BLaER1 (cell line): Measurements from ENCODE around the gene FGGY.
"Not testable (repeated sequence)": the region's sequence is repeated elsewhere in the genome, so short reads cannot be mapped to it uniquely, and the experiment has no call there.

Source experiments
- H3K27ac ChIP-seq: shearing (Covaris generic); formaldehyde crosslinking; 2 replicates; pipeline ENCODE4 v1.8.1; 2022
- H3K27me3 ChIP-seq: shearing (Covaris generic); formaldehyde crosslinking; 2 replicates; pipeline ENCODE4 v1.8.1; 2022
- H3K36me3 ChIP-seq: shearing (Covaris generic); formaldehyde crosslinking; 2 replicates; pipeline ENCODE4 v1.8.1; 2022
- H3K4me1 ChIP-seq: shearing (Covaris generic); formaldehyde crosslinking; 2 replicates; pipeline ENCODE4 v1.8.1; 2022
- H3K4me2 ChIP-seq: shearing (Covaris generic); formaldehyde crosslinking; 2 replicates; pipeline ENCODE4 v1.8.1; 2022
- H3K4me3 ChIP-seq: shearing (Covaris generic); formaldehyde crosslinking; 2 replicates; pipeline ENCODE4 v1.8.1; 2022
- H3K9ac ChIP-seq: shearing (Covaris generic); formaldehyde crosslinking; 2 replicates; pipeline ENCODE4 v1.8.1; 2022
- H3K9me3 ChIP-seq: shearing (Covaris generic); formaldehyde crosslinking; 2 replicates; pipeline ENCODE4 v1.8.1; 2022
- H4K20me1 ChIP-seq: shearing (Covaris generic); formaldehyde crosslinking; 2 replicates; pipeline ENCODE4 v1.8.1; 2022
- Cebpa-rat ChIP-seq: shearing (Covaris generic); IDR thresholded peaks from 2 replicates; pipeline ENCODE4 v1.8.1; 2022

FGGY gene

DNA sequence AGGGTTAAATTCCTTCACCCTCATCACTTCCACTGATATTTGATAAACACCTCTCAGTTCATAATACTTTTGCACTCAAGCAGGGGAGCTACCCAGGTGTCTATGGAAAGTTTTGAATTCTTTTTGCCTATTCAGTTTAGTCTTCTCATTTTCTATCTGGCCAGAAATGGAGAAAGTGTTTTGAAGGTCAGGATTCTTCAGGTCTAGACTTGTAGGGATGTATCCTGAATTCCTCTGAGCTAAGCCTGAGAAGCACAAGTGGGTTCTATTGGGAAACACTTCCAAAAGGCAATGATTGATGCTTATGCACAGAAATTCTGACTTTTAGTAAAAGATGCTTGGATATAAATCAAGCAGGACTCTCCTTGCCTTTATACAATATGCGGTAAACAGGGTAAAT is 300.1 kb downstream of the FGGY start:
- no peaks in the 10 kb centered on the region for H3K4me1 ChIP-seq
- no peaks in the 10 kb centered on the region for H4K20me1 ChIP-seq
- no peak overlapping the region for H3K27ac ChIP-seq
- H3K27me3 ChIP-seq, result no peaks in the 10 kb centered on the region
- H3K4me3 ChIP-seq, result no peak overlapping the region
- no peak overlapping the region for H3K4me2 ChIP-seq
- no peaks in the 10 kb centered on the region for H3K9me3 ChIP-seq
- H3K9ac ChIP-seq, result no peak overlapping the region
- TF ChIP-seq Cebpa-rat, result no peak
- H3K36me3 ChIP-seq, result no peaks in the 10 kb centered on the region

DNA sequence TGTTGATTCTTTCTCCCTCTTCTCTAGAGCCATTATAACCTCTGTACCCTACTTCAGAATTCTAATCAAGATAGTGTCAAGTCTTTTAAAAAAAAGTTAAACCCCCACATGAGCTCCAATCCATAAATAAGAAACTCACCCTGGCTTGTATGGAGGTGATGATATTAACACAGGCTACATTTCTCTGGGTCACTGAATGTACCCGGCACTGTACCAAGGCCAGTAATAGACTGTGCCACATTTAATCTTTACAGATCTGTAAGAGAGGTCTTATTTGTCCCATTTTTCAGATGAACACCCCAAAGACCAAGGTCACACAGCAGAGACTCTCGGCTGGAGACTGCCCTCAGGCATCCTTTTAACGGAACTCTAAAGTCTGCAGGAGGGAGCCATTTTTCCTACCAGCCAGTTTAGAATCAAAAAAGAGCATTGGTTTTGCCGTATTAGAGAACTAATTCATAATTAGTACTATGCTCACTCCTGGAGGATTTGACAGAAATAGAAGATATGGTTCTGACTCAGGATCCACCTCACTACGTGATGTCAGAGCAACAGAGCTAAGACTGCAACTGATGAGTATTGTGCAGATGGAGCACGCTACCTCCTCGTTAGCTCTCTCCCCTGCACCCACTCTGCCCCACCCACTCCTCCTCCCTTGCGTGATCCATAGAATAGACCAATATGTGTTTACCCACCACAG is 300.7 kb downstream of the FGGY start:
- Histone ChIP-seq H3K4me1 (no peaks in the 10 kb centered on the region), H3K9me3 (no peaks in the 10 kb centered on the region), H3K36me3 (no peaks in the 10 kb centered on the region), H3K4me2 (no peak overlapping the region), H3K9ac (no peak overlapping the region), H3K4me3 (no peak overlapping the region), H3K27me3 (no peaks in the 10 kb centered on the region), H3K27ac (no peak overlapping the region), H4K20me1 (no peaks in the 10 kb centered on the region)
- no peak for TF ChIP-seq Cebpa-rat

DNA sequence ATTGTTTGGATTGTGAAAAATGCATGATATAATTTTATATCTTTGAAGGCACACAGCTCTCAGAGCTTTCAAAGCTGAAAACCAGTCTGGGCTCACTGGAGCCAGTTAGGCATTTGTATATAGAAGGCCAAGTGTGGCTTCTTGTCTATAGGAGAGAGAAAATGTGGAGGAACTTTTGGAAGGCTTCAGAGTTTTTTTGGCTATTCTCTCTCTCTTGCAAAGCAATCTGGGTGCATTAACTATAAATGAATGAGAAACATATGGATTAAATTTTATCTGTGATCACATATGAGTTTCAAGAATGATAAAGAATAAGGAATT is 301.2 kb downstream of the FGGY start:
- H3K4me1 ChIP-seq, result no peaks in the 10 kb centered on the region
- no peak overlapping the region for H3K27ac ChIP-seq
- no peaks in the 10 kb centered on the region for H3K9me3 ChIP-seq
- H3K4me3 ChIP-seq, result no peak overlapping the region
- H3K4me2 ChIP-seq, result no peak overlapping the region
- no peaks in the 10 kb centered on the region for H4K20me1 ChIP-seq
- no peaks in the 10 kb centered on the region for H3K36me3 ChIP-seq
- H3K27me3 ChIP-seq, result no peaks in the 10 kb centered on the region
- no peak for TF ChIP-seq Cebpa-rat
- no peak overlapping the region for H3K9ac ChIP-seq

DNA sequence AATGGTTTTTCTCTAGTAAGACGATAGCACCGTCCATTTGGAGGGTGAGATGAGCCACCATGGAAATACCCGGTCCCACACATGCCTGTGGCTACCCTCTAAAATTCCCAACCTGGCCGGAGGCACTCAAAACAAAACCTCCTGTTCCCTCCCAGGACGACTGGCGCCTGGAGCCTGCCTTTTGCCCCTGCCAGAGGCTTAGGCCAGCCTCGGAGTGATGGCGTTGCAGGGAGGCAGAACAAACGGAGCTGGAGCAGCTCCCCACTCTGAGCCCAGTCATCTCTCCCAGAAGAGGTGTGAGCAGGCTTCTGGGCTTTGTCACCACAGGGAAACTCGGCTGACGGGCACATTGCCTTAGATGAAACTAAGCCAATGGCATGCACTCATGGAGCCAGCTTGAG is 304.1 kb downstream of the FGGY start:
- H3K9ac ChIP-seq, result no peak overlapping the region
- no peaks in the 10 kb centered on the region for H3K9me3 ChIP-seq
- no peak for TF ChIP-seq Cebpa-rat
- H3K36me3 ChIP-seq, result no peaks in the 10 kb centered on the region
- H3K27me3 ChIP-seq, result no peaks in the 10 kb centered on the region
- no peak overlapping the region for H3K4me3 ChIP-seq
- no peaks in the 10 kb centered on the region for H4K20me1 ChIP-seq
- H3K4me2 ChIP-seq, result no peak overlapping the region
- H3K27ac ChIP-seq, result no peak overlapping the region
- H3K4me1 ChIP-seq, result no peaks in the 10 kb centered on the region

DNA sequence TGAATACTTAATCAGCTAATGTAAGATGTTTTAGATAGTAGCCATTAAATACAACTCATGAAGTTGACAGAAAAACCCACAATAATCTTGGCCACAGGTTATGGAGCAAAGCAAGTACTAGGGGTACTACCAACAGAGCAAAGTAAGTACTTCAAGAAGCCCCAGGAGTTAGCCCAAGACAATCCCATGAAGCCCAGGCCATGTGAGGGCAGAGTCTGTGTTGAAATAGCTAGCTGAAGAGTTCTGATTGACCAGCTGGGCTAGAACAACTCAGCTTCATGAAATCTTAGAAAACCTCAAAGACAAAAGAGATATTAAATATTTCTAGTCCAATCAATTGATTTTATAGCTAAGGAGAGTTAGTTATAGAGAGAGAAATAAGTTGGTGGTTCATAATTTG is 304.9 kb downstream of the FGGY start:
- H3K27ac ChIP-seq, result no peak overlapping the region
- H3K4me2 ChIP-seq, result no peak overlapping the region
- H4K20me1 ChIP-seq, result no peaks in the 10 kb centered on the region
- no peak overlapping the region for H3K9ac ChIP-seq
- TF ChIP-seq Cebpa-rat, result no peak
- H3K4me3 ChIP-seq, result no peak overlapping the region
- H3K36me3 ChIP-seq, result no peaks in the 10 kb centered on the region
- no peaks in the 10 kb centered on the region for H3K4me1 ChIP-seq
- H3K9me3 ChIP-seq, result no peaks in the 10 kb centered on the region
- no peaks in the 10 kb centered on the region for H3K27me3 ChIP-seq

DNA sequence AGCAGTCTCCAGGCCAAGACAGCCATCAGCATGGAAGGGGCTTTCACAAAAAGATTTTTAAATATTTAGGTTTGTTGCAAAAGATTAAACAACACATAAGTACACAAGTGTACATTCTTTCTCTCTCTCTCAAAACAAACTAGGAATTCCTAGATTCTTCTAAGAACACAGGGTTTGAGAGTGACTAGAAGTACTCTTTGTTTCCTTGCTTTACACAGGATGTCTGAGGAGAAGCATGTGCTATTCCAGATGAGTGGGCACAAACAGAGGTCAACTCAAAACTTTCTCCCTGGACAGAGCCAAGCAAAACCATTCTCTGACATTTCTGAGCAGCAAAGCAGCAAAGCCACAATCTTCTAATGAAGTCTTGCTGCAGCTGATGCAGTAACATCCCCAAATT is 307.3 kb downstream of the FGGY start:
- Histone ChIP-seq H3K4me3 (no peak overlapping the region), H3K9me3 (no peaks in the 10 kb centered on the region), H3K36me3 (no peaks in the 10 kb centered on the region), H3K27me3 (no peaks in the 10 kb centered on the region), H3K27ac (no peak overlapping the region), H3K4me2 (no peak overlapping the region), H3K9ac (no peak overlapping the region), H4K20me1 (no peaks in the 10 kb centered on the region), H3K4me1 (no peaks in the 10 kb centered on the region)
- TF ChIP-seq Cebpa-rat, result no peak

DNA sequence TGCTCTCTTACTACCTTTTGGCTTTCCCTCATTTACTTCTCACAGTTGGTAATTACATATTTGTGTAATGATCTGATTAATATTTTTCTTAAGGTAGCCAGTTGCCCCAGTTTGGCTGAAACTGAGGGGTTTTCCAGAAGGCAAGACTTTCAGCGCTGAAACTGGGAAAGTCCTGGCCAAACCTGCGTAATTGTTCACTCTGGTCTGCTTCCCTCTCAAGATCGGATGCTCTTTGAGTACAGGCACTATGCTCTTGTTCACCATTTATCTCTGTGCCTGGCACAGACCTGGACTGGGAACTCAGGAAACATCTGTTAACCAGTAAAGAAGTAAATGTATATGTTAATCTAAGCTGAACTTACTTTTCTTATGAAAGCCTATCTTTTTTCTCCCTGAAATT is 308.3 kb downstream of the FGGY start:
- Histone ChIP-seq H3K27me3 (no peaks in the 10 kb centered on the region), H3K9ac (no peak overlapping the region), H3K4me1 (no peaks in the 10 kb centered on the region), H4K20me1 (no peaks in the 10 kb centered on the region), H3K4me3 (no peak overlapping the region), H3K36me3 (no peaks in the 10 kb centered on the region), H3K27ac (no peak overlapping the region), H3K9me3 (no peaks in the 10 kb centered on the region), H3K4me2 (no peak overlapping the region)
- TF ChIP-seq Cebpa-rat, result no peak

DNA sequence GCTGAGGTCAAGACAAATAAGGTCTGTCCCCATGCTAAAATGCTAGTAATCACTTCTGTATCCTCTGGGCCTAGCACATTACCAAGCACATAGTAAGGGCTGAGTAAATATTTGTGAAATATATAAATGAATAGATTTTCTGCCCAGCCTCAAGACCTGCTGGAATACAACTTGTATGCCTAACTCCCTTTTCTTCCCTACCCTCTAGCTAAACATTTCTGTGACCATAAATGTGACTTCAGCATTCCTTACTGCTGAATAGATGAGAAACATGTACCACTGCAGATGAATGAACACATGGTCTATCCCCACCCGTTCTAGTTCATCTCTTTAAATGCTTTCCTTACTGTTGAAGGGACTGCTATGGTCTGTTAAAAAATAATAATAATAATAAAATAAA is 308.9 kb downstream of the FGGY start:
- no peaks in the 10 kb centered on the region for H4K20me1 ChIP-seq
- no peak for TF ChIP-seq Cebpa-rat
- no peaks in the 10 kb centered on the region for H3K27me3 ChIP-seq
- no peaks in the 10 kb centered on the region for H3K4me1 ChIP-seq
- H3K9ac ChIP-seq, result no peak overlapping the region
- H3K36me3 ChIP-seq, result peaks cover 6% of the 10 kb centered on the region; the same call in 1 of the 2 replicates
- H3K4me3 ChIP-seq, result no peak overlapping the region
- no peak overlapping the region for H3K4me2 ChIP-seq
- H3K9me3 ChIP-seq, result no peaks in the 10 kb centered on the region; the same call in 1 of the 2 replicates
- H3K27ac ChIP-seq, result no peak overlapping the region

DNA sequence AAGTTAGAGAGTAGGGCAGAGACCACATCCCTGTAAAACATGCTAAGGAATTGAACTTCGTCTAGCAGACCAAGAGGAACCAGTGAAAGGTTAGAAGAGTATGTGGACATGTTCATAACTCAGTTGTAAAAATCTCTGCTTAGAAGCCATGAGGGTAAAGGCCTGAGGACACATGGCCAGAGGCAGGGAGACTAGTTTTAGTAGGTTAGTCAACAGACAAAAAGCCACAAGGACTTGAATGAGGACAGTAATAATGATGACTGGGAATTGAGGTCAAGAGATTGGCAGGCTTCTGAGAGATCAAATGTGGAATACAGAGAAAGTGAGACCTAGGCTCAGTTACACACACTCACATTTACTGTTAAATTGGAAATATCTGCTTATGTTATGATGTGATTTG is 312.4 kb downstream of the FGGY start:
- Histone ChIP-seq H3K27me3 (no peaks in the 10 kb centered on the region), H3K4me3 (no peak overlapping the region), H3K4me2 (no peak overlapping the region), H3K9ac (no peak overlapping the region), H4K20me1 (no peaks in the 10 kb centered on the region), H3K9me3 (no peaks in the 10 kb centered on the region; the same call in 1 of the 2 replicates), H3K36me3 (peaks cover 8% of the 10 kb centered on the region; the same call in 1 of the 2 replicates), H3K27ac (no peak overlapping the region), H3K4me1 (no peaks in the 10 kb centered on the region)
- no peak for TF ChIP-seq Cebpa-rat

DNA sequence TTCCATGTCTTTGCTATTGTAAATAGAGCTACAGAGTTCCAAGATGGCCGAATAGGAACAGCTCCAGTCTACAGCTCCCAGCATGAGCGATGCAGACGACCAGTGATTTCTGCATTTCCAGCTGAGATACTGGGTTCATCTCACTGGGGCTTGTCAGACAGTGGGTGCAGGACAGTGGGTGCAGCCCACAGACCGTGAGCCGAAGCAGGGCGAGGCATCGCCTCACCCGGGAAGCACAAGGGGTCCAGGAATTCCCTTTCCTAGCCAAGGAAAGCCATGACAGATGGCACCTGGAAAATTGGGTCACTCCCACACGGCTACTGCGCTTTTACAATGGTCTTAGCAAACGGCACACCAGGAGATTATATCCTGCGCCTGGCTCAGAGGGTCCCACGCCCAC is 313.6 kb downstream of the FGGY start:
- not testable (repeated sequence) for H3K4me3 ChIP-seq, H3K27me3 ChIP-seq, H3K36me3 ChIP-seq, H4K20me1 ChIP-seq, H3K9ac ChIP-seq, H3K9me3 ChIP-seq, H3K4me2 ChIP-seq, H3K4me1 ChIP-seq, H3K27ac ChIP-seq

DNA sequence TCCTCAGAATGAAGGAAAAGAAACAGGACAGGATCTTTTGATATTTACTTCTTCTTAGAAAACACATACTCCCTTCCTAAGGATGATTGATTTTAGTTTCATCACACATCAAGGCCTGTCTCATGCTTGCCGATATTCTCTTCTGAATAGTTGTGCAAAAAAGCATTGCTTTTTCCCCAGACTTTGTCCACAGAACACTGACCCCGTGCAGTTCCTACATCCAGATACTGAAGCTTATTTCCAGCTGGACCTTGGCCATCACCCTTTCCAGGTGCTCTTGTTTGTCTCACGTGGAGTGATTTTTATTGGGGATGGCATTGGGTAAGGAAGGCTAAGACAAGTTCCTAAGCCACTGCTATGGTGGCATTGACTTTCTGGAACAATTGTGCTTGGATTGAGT is 320.5 kb downstream of the FGGY start:
- H3K4me2 ChIP-seq, result no peak overlapping the region
- no peak for TF ChIP-seq Cebpa-rat
- H3K9ac ChIP-seq, result no peak overlapping the region
- H3K9me3 ChIP-seq, result no peaks in the 10 kb centered on the region
- H4K20me1 ChIP-seq, result no peaks in the 10 kb centered on the region
- no peaks in the 10 kb centered on the region for H3K36me3 ChIP-seq
- no peak overlapping the region for H3K4me3 ChIP-seq
- H3K4me1 ChIP-seq, result no peaks in the 10 kb centered on the region
- H3K27me3 ChIP-seq, result no peaks in the 10 kb centered on the region
- H3K27ac ChIP-seq, result no peak overlapping the region
